H54 (cell line): ENCODE results near the gene GINS3.

Experiments used
- DNase-seq: peaks from one replicate; pipeline ENCODE4 v3.0.0; 2011; ENCODE audit warnings: low spot score, mixed read lengths; ENCODE audit not compliant: insufficient read length
- FAIRE-seq: peaks from 3 replicates; lab custom pipeline; 2011; peaks lifted over from hg19 to GRCh38; lab: Jason Lieb, UNC
- POLR2A ChIP-seq: IDR thresholded peaks from 2 replicates; pipeline ENCODE4 v1.6.1; 2011; ENCODE audit warnings: low read depth, mild to moderate bottlenecking, low read length

Gene GINS3

GRCh38 chr16:58392215-58393137 is at the start of gene GINS3:
GINS3 (plus strand) TSS chr16:58392471; CDS start chr16:58392602, 131 bp downstream.
- peak; percentile 53 for TF ChIP-seq POLR2A
- DNase-seq (peak; percentile 84), FAIRE-seq (peak; percentile 45)

GRCh38 chr16:58343562-58343961 is 48.7 kb upstream of the GINS3 start:
- DNase-seq (no peak), FAIRE-seq (no peak)
- no peak for TF ChIP-seq POLR2A

- TF ChIP-seq POLR2A: no peak
- no peak for DNase-seq
- no peak for FAIRE-seq
Observed at GRCh38 chr16:58345574-58346354, 46.5 kb upstream of the GINS3 start.

DNA sequence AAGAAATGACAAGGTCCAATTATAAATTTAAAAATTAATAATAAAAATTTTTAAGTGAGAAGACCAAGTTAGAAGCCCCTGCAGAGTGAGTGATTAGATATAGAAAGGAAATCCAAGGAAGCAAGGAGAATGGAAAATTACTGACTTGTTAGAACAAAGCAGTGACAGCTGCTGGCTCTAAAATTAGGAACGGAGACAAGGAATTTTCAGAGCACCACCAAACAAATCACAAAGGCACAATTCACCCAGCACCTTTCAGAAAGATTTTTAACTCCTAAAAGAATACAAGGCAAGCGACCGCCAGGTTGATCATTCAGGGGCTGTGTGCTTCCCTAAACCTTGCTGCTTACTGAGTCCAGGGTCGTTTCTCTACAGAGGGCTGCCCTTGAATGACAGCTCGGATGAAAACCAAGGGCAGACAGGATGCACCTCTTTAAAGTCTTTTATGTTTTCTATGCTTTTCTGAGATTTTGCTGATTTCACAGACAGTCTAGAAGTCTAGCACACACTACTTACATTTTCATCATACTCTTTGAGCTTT is 45.4 kb upstream of the GINS3 start:
- FAIRE-seq (no peak), DNase-seq (no peak)
- no peak for TF ChIP-seq POLR2A

DNA sequence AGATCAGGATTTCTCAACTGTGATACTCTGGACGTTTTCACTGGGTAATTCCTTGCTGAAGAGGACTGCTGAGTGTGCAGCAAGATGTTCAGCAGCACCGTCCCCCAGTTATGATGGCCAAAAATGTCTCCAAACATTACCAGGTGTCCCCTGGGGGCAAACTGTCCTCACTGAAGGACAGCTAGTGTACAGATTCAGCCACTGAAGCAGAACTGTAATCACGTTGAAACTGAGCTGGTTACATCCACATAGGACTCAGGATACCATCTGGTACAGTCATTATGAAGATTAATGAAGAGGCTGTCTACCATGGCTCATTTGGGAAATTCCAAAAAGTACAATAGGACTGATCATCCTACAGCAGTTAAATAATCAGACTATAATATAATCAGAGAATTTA is 43.3 kb upstream of the GINS3 start:
- DNase-seq: no peak
- TF ChIP-seq POLR2A: no peak
- FAIRE-seq: no peak

GRCh38 chr16:58352690-58353089 is 39.6 kb upstream of the GINS3 start:
- no peak for TF ChIP-seq POLR2A
- no peak for FAIRE-seq
- DNase-seq: no peak

GRCh38 chr16:58360041-58360634 is 32.1 kb upstream of the GINS3 start:
- no peak for TF ChIP-seq POLR2A
- DNase-seq (no peak), FAIRE-seq (no peak)

DNA sequence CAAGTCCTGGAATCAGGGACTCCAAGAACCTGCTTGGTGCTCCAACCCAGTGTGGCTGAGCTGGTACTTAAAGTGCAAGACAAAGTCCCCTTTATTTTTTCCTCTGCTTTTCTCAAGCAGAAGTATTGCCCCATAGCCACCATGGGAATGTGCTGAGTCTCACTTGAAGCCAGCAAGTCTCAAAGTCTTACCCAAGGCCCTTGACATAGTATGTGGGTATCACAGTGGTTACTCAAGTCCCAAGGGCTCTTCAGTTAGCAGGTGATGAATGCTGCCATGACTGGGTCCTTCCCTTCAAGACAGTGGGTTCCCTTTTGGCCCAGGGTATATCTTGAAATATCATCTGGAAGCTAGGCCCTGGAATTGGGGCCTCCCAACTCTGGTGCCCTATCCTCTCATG is 30.5 kb upstream of the GINS3 start:
- DNase-seq (no peak), FAIRE-seq (no peak)
- TF ChIP-seq POLR2A: no peak

- no peak for DNase-seq
- no peak for FAIRE-seq
- no peak for TF ChIP-seq POLR2A
Observed at GRCh38 chr16:58363746-58364393, 28.4 kb upstream of the GINS3 start.

GRCh38 chr16:58365623-58366022 is 26.6 kb upstream of the GINS3 start:
- DNase-seq: no peak
- no peak for FAIRE-seq
- no peak for TF ChIP-seq POLR2A

- FAIRE-seq (peak; percentile 98), DNase-seq (peak; percentile 39)
Observed at GRCh38 chr16:58366247-58367031, 25.8 kb upstream of the GINS3 start.

DNA sequence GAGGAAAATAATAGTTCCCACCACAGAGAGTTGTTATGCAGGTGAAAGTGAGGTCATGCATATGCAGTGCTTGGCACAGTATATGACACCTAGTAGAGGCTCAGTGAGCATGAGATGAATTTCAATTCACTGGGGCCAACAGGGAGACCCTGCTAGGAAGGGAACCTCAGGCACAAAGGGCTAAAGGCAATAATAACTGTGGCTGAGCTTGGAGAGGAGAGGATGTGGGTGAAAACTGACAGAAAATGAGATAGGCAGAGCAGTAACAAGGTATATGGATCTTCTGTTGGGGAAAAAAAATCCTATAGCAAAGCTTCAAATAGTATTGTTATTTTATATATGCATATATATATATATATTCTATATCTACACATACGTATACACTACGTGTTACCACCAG is 25.0 kb upstream of the GINS3 start:
- no peak for DNase-seq
- TF ChIP-seq POLR2A: no peak
- FAIRE-seq: no peak

More at GRCh38 chr16:58366247-58367031, 25.8 kb upstream of the GINS3 start:
- no peak for TF ChIP-seq POLR2A
